ENCODE data around the gene RAD18.

The RAD18 gene

GRCh38 chr3:8932507-8932906, 30.8 kb downstream of the RAD18 start:
- no peaks in the 10 kb centered on the region for H3K27me3 ChIP-seq (ENCODE audit: control insufficient read depth, insufficient read depth, low read length)
- no peaks in the 10 kb centered on the region for H3K9me3 ChIP-seq (ENCODE audit: control insufficient read depth, low read depth, low read length)
- no peak overlapping the region for H3K9ac ChIP-seq (ENCODE audit: low read length)
- H3K36me3 ChIP-seq (ENCODE audit: control insufficient read depth, low read depth, low read length), result peaks cover 11% of the 10 kb centered on the region
- no peaks in the 10 kb centered on the region for H3K4me1 ChIP-seq (ENCODE audit: control insufficient read depth, low read depth, low read length)
- H3K4me3 ChIP-seq (ENCODE audit: low read length), result no peak overlapping the region
- H3K27ac ChIP-seq (ENCODE audit: low read length), result no peak overlapping the region

GRCh38 chr3:8931342-8931741, 31.9 kb downstream of the RAD18 start:
- Histone ChIP-seq H3K36me3 (ENCODE audit: control insufficient read depth, low read depth, low read length) (peaks cover 3% of the 10 kb centered on the region), H3K9ac (ENCODE audit: low read length) (no peak overlapping the region), H3K9me3 (ENCODE audit: control insufficient read depth, low read depth, low read length) (no peaks in the 10 kb centered on the region)

GRCh38 chr3:8929860-8930259, 33.4 kb downstream of the RAD18 start:
- no peak overlapping the region for H3K9ac ChIP-seq (ENCODE audit: low read length)
- H3K27me3 ChIP-seq (ENCODE audit: control insufficient read depth, insufficient read depth, low read length), result no peaks in the 10 kb centered on the region
- H3K4me1 ChIP-seq (ENCODE audit: control insufficient read depth, low read depth, low read length), result no peaks in the 10 kb centered on the region
- H3K36me3 ChIP-seq (ENCODE audit: control insufficient read depth, low read depth, low read length), result no peaks in the 10 kb centered on the region
- no peak overlapping the region for H3K27ac ChIP-seq (ENCODE audit: low read length)
- no peak overlapping the region for H3K4me3 ChIP-seq (ENCODE audit: low read length)
- H3K9me3 ChIP-seq (ENCODE audit: control insufficient read depth, low read depth, low read length), result no peaks in the 10 kb centered on the region

More at GRCh38 chr3:8931342-8931741, 31.9 kb downstream of the RAD18 start:
- H3K27ac ChIP-seq (ENCODE audit: low read length), result no peak overlapping the region
- no peaks in the 10 kb centered on the region for H3K4me1 ChIP-seq (ENCODE audit: control insufficient read depth, low read depth, low read length)
- no peaks in the 10 kb centered on the region for H3K27me3 ChIP-seq (ENCODE audit: control insufficient read depth, insufficient read depth, low read length)
- no peak overlapping the region for H3K4me3 ChIP-seq (ENCODE audit: low read length)

- no peaks in the 10 kb centered on the region for H3K27me3 ChIP-seq (ENCODE audit: control insufficient read depth, insufficient read depth, low read length)
- H3K9me3 ChIP-seq (ENCODE audit: control insufficient read depth, low read depth, low read length), result no peaks in the 10 kb centered on the region
- no peaks in the 10 kb centered on the region for H3K4me1 ChIP-seq (ENCODE audit: control insufficient read depth, low read depth, low read length)
- H3K9ac ChIP-seq (ENCODE audit: low read length), result no peak overlapping the region
- no peak overlapping the region for H3K4me3 ChIP-seq (ENCODE audit: low read length)
- H3K27ac ChIP-seq (ENCODE audit: low read length), result no peak overlapping the region
- peaks cover 5% of the 10 kb centered on the region for H3K36me3 ChIP-seq (ENCODE audit: control insufficient read depth, low read depth, low read length)
Observed at GRCh38 chr3:8914491-8914890, 48.8 kb downstream of the RAD18 start.

- Histone ChIP-seq H3K27me3 (ENCODE audit: control insufficient read depth, insufficient read depth, low read length) (no peaks in the 10 kb centered on the region), H3K27ac (ENCODE audit: low read length) (no peak overlapping the region), H3K36me3 (ENCODE audit: control insufficient read depth, low read depth, low read length) (peaks cover 12% of the 10 kb centered on the region), H3K4me1 (ENCODE audit: control insufficient read depth, low read depth, low read length) (no peaks in the 10 kb centered on the region), H3K4me3 (ENCODE audit: low read length) (no peak overlapping the region), H3K9ac (ENCODE audit: low read length) (no peak overlapping the region), H3K9me3 (ENCODE audit: control insufficient read depth, low read depth, low read length) (no peaks in the 10 kb centered on the region)
Observed at GRCh38 chr3:8911781-8912180, 51.5 kb downstream of the RAD18 start.

GRCh38 chr3:8909160-8909559, 54.1 kb downstream of the RAD18 start:
- no peaks in the 10 kb centered on the region for H3K4me1 ChIP-seq (ENCODE audit: control insufficient read depth, low read depth, low read length)
- H3K9me3 ChIP-seq (ENCODE audit: control insufficient read depth, low read depth, low read length), result no peaks in the 10 kb centered on the region
- no peak overlapping the region for H3K9ac ChIP-seq (ENCODE audit: low read length)
- H3K36me3 ChIP-seq (ENCODE audit: control insufficient read depth, low read depth, low read length), result peaks cover 12% of the 10 kb centered on the region
- no peak overlapping the region for H3K4me3 ChIP-seq (ENCODE audit: low read length)
- no peak overlapping the region for H3K27ac ChIP-seq (ENCODE audit: low read length)
- no peaks in the 10 kb centered on the region for H3K27me3 ChIP-seq (ENCODE audit: control insufficient read depth, insufficient read depth, low read length)

- H3K27me3 ChIP-seq (ENCODE audit: control insufficient read depth, insufficient read depth, low read length), result no peaks in the 10 kb centered on the region
- peaks cover 3% of the 10 kb centered on the region for H3K36me3 ChIP-seq (ENCODE audit: control insufficient read depth, low read depth, low read length)
- H3K4me1 ChIP-seq (ENCODE audit: control insufficient read depth, low read depth, low read length), result no peaks in the 10 kb centered on the region
- H3K27ac ChIP-seq (ENCODE audit: low read length), result no peak overlapping the region
- H3K9me3 ChIP-seq (ENCODE audit: control insufficient read depth, low read depth, low read length), result no peaks in the 10 kb centered on the region
- H3K4me3 ChIP-seq (ENCODE audit: low read length), result no peak overlapping the region
- no peak overlapping the region for H3K9ac ChIP-seq (ENCODE audit: low read length)
Observed at GRCh38 chr3:8903191-8903590, 60.1 kb downstream of the RAD18 start.

GRCh38 chr3:8900869-8901268, 62.4 kb downstream of the RAD18 start:
- no peak overlapping the region for H3K9ac ChIP-seq (ENCODE audit: low read length)
- H3K27me3 ChIP-seq (ENCODE audit: control insufficient read depth, insufficient read depth, low read length), result no peaks in the 10 kb centered on the region
- H3K9me3 ChIP-seq (ENCODE audit: control insufficient read depth, low read depth, low read length), result no peaks in the 10 kb centered on the region
- H3K27ac ChIP-seq (ENCODE audit: low read length), result no peak overlapping the region
- peaks cover 3% of the 10 kb centered on the region for H3K36me3 ChIP-seq (ENCODE audit: control insufficient read depth, low read depth, low read length)
- no peaks in the 10 kb centered on the region for H3K4me1 ChIP-seq (ENCODE audit: control insufficient read depth, low read depth, low read length)
- no peak overlapping the region for H3K4me3 ChIP-seq (ENCODE audit: low read length)

GRCh38 chr3:8899876-8900460, 63.3 kb downstream of the RAD18 start:
- Histone ChIP-seq H3K9me3 (ENCODE audit: control insufficient read depth, low read depth, low read length) (no peaks in the 10 kb centered on the region), H3K4me3 (ENCODE audit: low read length) (no peak overlapping the region), H3K9ac (ENCODE audit: low read length) (no peak overlapping the region), H3K4me1 (ENCODE audit: control insufficient read depth, low read depth, low read length) (no peaks in the 10 kb centered on the region), H3K27ac (ENCODE audit: low read length) (peak overlapping the region; percentile 9), H3K36me3 (ENCODE audit: control insufficient read depth, low read depth, low read length) (peaks cover 3% of the 10 kb centered on the region), H3K27me3 (ENCODE audit: control insufficient read depth, insufficient read depth, low read length) (no peaks in the 10 kb centered on the region)

GRCh38 chr3:8895829-8896228, 67.4 kb downstream of the RAD18 start:
- H3K27me3 ChIP-seq (ENCODE audit: control insufficient read depth, insufficient read depth, low read length), result no peaks in the 10 kb centered on the region
- no peaks in the 10 kb centered on the region for H3K9me3 ChIP-seq (ENCODE audit: control insufficient read depth, low read depth, low read length)
- H3K4me3 ChIP-seq (ENCODE audit: low read length), result no peak overlapping the region
- no peak overlapping the region for H3K9ac ChIP-seq (ENCODE audit: low read length)
- no peaks in the 10 kb centered on the region for H3K4me1 ChIP-seq (ENCODE audit: control insufficient read depth, low read depth, low read length)
- no peak overlapping the region for H3K27ac ChIP-seq (ENCODE audit: low read length)
- H3K36me3 ChIP-seq (ENCODE audit: control insufficient read depth, low read depth, low read length), result peaks cover 3% of the 10 kb centered on the region

- no peaks in the 10 kb centered on the region for H3K27me3 ChIP-seq (ENCODE audit: control insufficient read depth, insufficient read depth, low read length)
- no peaks in the 10 kb centered on the region for H3K4me1 ChIP-seq (ENCODE audit: control insufficient read depth, low read depth, low read length)
- no peak overlapping the region for H3K27ac ChIP-seq (ENCODE audit: low read length)
- H3K4me3 ChIP-seq (ENCODE audit: low read length), result no peak overlapping the region
- H3K36me3 ChIP-seq (ENCODE audit: control insufficient read depth, low read depth, low read length), result peaks cover 8% of the 10 kb centered on the region
- no peaks in the 10 kb centered on the region for H3K9me3 ChIP-seq (ENCODE audit: control insufficient read depth, low read depth, low read length)
- no peak overlapping the region for H3K9ac ChIP-seq (ENCODE audit: low read length)
Observed at GRCh38 chr3:8893001-8893400, 70.3 kb downstream of the RAD18 start.

GRCh38 chr3:8891774-8892173, 71.5 kb downstream of the RAD18 start:
- H3K4me1 ChIP-seq (ENCODE audit: control insufficient read depth, low read depth, low read length), result no peaks in the 10 kb centered on the region
- H3K9me3 ChIP-seq (ENCODE audit: control insufficient read depth, low read depth, low read length), result no peaks in the 10 kb centered on the region
- H3K4me3 ChIP-seq (ENCODE audit: low read length), result no peak overlapping the region
- H3K27ac ChIP-seq (ENCODE audit: low read length), result no peak overlapping the region
- H3K36me3 ChIP-seq (ENCODE audit: control insufficient read depth, low read depth, low read length), result peaks cover 8% of the 10 kb centered on the region
- no peaks in the 10 kb centered on the region for H3K27me3 ChIP-seq (ENCODE audit: control insufficient read depth, insufficient read depth, low read length)
- H3K9ac ChIP-seq (ENCODE audit: low read length), result no peak overlapping the region

Data from iPS-18a (cell line).